Measurements from ENCODE around the gene TAS2R13. TPM values are rescaled to one million over a fixed set of nuclear protein-coding genes. Genes with fewer than 3 reads are reported as not detected.

The TAS2R13 gene
- total RNA-seq, 4 donors from 2014 or later: 4.3 to 15.6 (median 7.4) TPM

GRCh38 chr12:10941916-10942607, 32.7 kb upstream of the TAS2R13 start:
- intact Hi-C loops (cut with DNase I): no loop called here
- TF ChIP-seq, protein P1, sequence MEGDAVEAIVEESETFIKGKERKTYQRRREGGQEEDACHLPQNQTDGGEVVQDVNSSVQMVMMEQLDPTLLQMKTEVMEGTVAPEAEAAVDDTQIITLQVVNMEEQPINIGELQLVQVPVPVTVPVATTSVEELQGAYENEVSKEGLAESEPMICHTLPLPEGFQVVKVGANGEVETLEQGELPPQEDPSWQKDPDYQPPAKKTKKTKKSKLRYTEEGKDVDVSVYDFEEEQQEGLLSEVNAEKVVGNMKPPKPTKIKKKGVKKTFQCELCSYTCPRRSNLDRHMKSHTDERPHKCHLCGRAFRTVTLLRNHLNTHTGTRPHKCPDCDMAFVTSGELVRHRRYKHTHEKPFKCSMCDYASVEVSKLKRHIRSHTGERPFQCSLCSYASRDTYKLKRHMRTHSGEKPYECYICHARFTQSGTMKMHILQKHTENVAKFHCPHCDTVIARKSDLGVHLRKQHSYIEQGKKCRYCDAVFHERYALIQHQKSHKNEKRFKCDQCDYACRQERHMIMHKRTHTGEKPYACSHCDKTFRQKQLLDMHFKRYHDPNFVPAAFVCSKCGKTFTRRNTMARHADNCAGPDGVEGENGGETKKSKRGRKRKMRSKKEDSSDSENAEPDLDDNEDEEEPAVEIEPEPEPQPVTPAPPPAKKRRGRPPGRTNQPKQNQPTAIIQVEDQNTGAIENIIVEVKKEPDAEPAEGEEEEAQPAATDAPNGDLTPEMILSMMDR (IDR thresholded peaks at IDR 0.05): no peak
- no peak for TF ChIP-seq POLR2A (IDR thresholded peaks at IDR 0.05)
- no peaks in the 10 kb centered on the region for H3K9me3 ChIP-seq
- 54 to 82% methylated on average over 3 to 4 of the region's 4 CpGs for WGBS, 2 donors
- peak; percentile 5 to 6 for DNase-seq
- no peaks in the 10 kb centered on the region for H3K27me3 ChIP-seq
- no peaks in the 10 kb centered on the region for H3K36me3 ChIP-seq
- no peaks in the 10 kb centered on the region for H3K4me1 ChIP-seq
- H3K4me3 ChIP-seq (replicated peaks in 1 of 3): no peak overlapping the region
- no peak overlapping the region for H3K27ac ChIP-seq

- H3K4me3 ChIP-seq (replicated peaks in 1 of 3): no peak overlapping the region
- no peak overlapping the region for H3K27ac ChIP-seq
- H3K27me3 ChIP-seq: no peaks in the 10 kb centered on the region
- TF ChIP-seq, protein P1 (IDR thresholded peaks at IDR 0.05): no peak
- intact Hi-C loops (cut with DNase I): no loop called here
- DNase-seq: no peak
- H3K4me1 ChIP-seq: no peaks in the 10 kb centered on the region
- no peaks in the 10 kb centered on the region for H3K9me3 ChIP-seq
- H3K36me3 ChIP-seq: no peaks in the 10 kb centered on the region
These were observed 32.0 kb upstream of the TAS2R13 start for GRCh38 chr12:10941369-10941768.

DNA sequence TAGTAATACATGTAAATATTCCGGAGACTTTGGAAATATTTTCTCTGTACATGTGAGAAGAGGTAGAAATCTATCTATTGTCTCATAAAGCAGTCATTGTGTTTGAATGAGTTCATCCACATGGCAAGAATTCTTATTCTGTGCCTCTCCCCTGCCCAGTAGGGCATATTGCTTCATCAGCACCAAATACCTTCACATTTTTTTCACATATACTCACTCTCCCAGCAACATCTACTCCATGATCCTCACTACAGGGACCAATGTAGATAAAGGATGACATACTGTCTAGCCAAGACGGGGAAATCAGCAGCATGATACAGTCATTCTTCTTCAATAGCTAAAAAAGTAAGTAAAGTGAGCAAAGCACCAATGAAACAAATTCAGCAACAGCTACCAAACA, 31.0 kb upstream of the TAS2R13 start:
- Histone ChIP-seq H3K27ac (no peak overlapping the region), H3K9me3 (no peaks in the 10 kb centered on the region), H3K4me3 (replicated peaks in 1 of 3) (no peak overlapping the region), H3K36me3 (no peaks in the 10 kb centered on the region), H3K4me1 (no peaks in the 10 kb centered on the region), H3K27me3 (no peaks in the 10 kb centered on the region)
- intact Hi-C loops (cut with DNase I): no loop called here
- no peak for DNase-seq
- 96% methylated on average over 2 of the region's 2 CpGs for WGBS, 2 donors
- TF ChIP-seq POLR2A (IDR thresholded peaks at IDR 0.05): no peak
- TF ChIP-seq, protein P1 (IDR thresholded peaks at IDR 0.05): no peak

GRCh38 chr12:10939163-10939562, 29.8 kb upstream of the TAS2R13 start, which contains the start of gene TAS2R14:
TAS2R14 (minus strand) TSS chr12:10939263; CDS start chr12:10939207, 56 bp downstream.
- 84 to 98% methylated on average over 1 of the region's 1 CpG for WGBS, 2 donors
- Histone ChIP-seq H3K9me3 (no peaks in the 10 kb centered on the region), H3K36me3 (no peaks in the 10 kb centered on the region), H3K27ac (no peak within 1 kb of the TSS), H3K4me1 (no peaks in the 10 kb centered on the region), H3K4me3 (replicated peaks in 1 of 3) (no peak within 1 kb of the TSS), H3K27me3 (no peaks in the 10 kb centered on the region)
- DNase-seq: no peak
- no peak for TF ChIP-seq POLR2A (IDR thresholded peaks at IDR 0.05)
- TF ChIP-seq, protein P1 (IDR thresholded peaks at IDR 0.05): no peak
- intact Hi-C loops (cut with DNase I): no loop called here

- intact Hi-C loops (cut with DNase I): no loop called here
- no peaks in the 10 kb centered on the region for H3K4me1 ChIP-seq
- no peak overlapping the region for H3K27ac ChIP-seq
- H3K4me3 ChIP-seq (replicated peaks in 1 of 3): no peak overlapping the region
- no peaks in the 10 kb centered on the region for H3K36me3 ChIP-seq
- DNase-seq: no peak
- no peaks in the 10 kb centered on the region for H3K27me3 ChIP-seq
- TF ChIP-seq POLR2A (IDR thresholded peaks at IDR 0.05): no peak
- TF ChIP-seq, protein P1 (IDR thresholded peaks at IDR 0.05): no peak
- 92 to 100% methylated on average over 1 of the region's 1 CpG for WGBS, 2 donors
- H3K9me3 ChIP-seq: no peaks in the 10 kb centered on the region
These were observed 27.1 kb upstream of the TAS2R13 start for GRCh38 chr12:10936506-10936905.

Measured in thyroid gland (tissue), 4 donors.